ENCODE measurements around the gene NHLH2.

NHLH2 gene

GRCh38 chr1:115829023-115829674 lies 11.8 kb downstream of the NHLH2 start:
- Histone ChIP-seq H3K9ac (ENCODE audit: low read depth, low read length) (no peak overlapping the region), H3K36me3 (ENCODE audit: insufficient read depth, low read length) (no peaks in the 10 kb centered on the region), H3K4me3 (ENCODE audit: low read depth in 1 of 2, low read length in 2 of 2) (no peak overlapping the region), H4K20me1 (ENCODE audit: insufficient read depth, low read length) (no peaks in the 10 kb centered on the region), H2AFZ (ENCODE audit: low read depth, low read length) (no peak overlapping the region), H3K9me3 (ENCODE audit: insufficient read depth, low read length, severe bottlenecking) (no peaks in the 10 kb centered on the region), H3K79me2 (ENCODE audit: insufficient read depth, low read length) (no peaks in the 10 kb centered on the region), H3K4me1 (ENCODE audit: insufficient read depth, low read length) (no peaks in the 10 kb centered on the region), H3K27me3 (ENCODE audit: insufficient read depth, low read length, poor library complexity) (peaks cover 7% of the 10 kb centered on the region), H3K4me2 (ENCODE audit: insufficient read depth, low read length) (no peak overlapping the region), H3K27ac (ENCODE audit: low read length) (no peak overlapping the region)
- ATAC-seq (ENCODE audit: insufficient read depth, low read depth) (no peak), DNase-seq (no peak)
- no peak for TF ChIP-seq CTCF (IDR thresholded peaks at IDR 0.05; ENCODE audit: borderline replicate concordance, extremely low read depth, low read length, poor library complexity, severe bottlenecking)
- no peak for TF ChIP-seq EZH2 (IDR thresholded peaks at IDR 0.05; ENCODE audit: borderline replicate concordance, low read depth, low read length, severe bottlenecking)

- no peak overlapping the region for H2AFZ ChIP-seq (ENCODE audit: low read depth, low read length)
- no peaks in the 10 kb centered on the region for H3K79me2 ChIP-seq (ENCODE audit: insufficient read depth, low read length)
- no peaks in the 10 kb centered on the region for H4K20me1 ChIP-seq (ENCODE audit: insufficient read depth, low read length)
- no peaks in the 10 kb centered on the region for H3K9me3 ChIP-seq (ENCODE audit: insufficient read depth, low read length, severe bottlenecking)
- no peak overlapping the region for H3K4me3 ChIP-seq (ENCODE audit: low read depth in 1 of 2, low read length in 2 of 2)
- DNase-seq (no peak), ATAC-seq (ENCODE audit: insufficient read depth, low read depth) (no peak)
- peaks cover 7% of the 10 kb centered on the region for H3K27me3 ChIP-seq (ENCODE audit: insufficient read depth, low read length, poor library complexity)
- no peak overlapping the region for H3K9ac ChIP-seq (ENCODE audit: low read depth, low read length)
- no peak overlapping the region for H3K4me2 ChIP-seq (ENCODE audit: insufficient read depth, low read length)
- H3K4me1 ChIP-seq (ENCODE audit: insufficient read depth, low read length) = no peaks in the 10 kb centered on the region
- TF ChIP-seq EZH2 (IDR thresholded peaks at IDR 0.05; ENCODE audit: borderline replicate concordance, low read depth, low read length, severe bottlenecking) = no peak
- H3K36me3 ChIP-seq (ENCODE audit: insufficient read depth, low read length) = no peaks in the 10 kb centered on the region
- no peak overlapping the region for H3K27ac ChIP-seq (ENCODE audit: low read length)
Measured at GRCh38 chr1:115828101-115829022, 12.6 kb downstream of the NHLH2 start.

DNA sequence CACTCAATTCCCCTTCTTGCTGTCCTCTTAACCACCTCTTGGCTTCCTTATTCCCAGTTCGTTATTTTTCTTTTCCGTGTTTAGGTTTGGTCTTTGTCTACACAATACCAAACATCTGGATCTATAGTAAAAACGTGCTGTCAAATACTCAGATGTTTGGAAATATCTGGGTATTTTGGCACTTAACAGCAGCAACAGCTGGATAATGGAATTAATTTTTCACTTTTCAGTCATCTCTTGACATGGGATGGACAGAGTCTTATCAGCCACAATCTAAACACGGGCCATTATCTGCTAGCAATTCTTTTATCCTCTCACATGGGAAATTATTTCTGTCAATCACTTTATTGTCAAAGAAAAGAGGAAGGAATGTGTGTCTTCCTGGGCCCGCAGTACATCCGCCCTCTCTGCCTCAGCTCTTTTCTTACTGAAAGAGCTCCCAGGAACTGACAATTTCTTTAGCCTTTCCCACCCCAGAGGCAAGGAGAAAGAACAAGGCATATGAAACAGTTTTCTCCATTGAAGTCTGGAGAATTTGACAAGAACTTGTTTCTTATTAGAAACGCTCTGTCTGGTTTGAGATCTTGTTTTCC lies 13.4 kb downstream of the NHLH2 start:
- no peaks in the 10 kb centered on the region for H3K9me3 ChIP-seq (ENCODE audit: insufficient read depth, low read length, severe bottlenecking)
- TF ChIP-seq CTCF (IDR thresholded peaks at IDR 0.05; ENCODE audit: borderline replicate concordance, extremely low read depth, low read length, poor library complexity, severe bottlenecking) (no peak), EZH2 (IDR thresholded peaks at IDR 0.05; ENCODE audit: borderline replicate concordance, low read depth, low read length, severe bottlenecking) (no peak)
- ATAC-seq (ENCODE audit: insufficient read depth, low read depth) = no peak
- no peak overlapping the region for H2AFZ ChIP-seq (ENCODE audit: low read depth, low read length)
- H3K4me2 ChIP-seq (ENCODE audit: insufficient read depth, low read length) = no peak overlapping the region
- H3K9ac ChIP-seq (ENCODE audit: low read depth, low read length) = no peak overlapping the region
- no peak overlapping the region for H3K4me3 ChIP-seq (ENCODE audit: low read depth in 1 of 2, low read length in 2 of 2)
- no peaks in the 10 kb centered on the region for H3K4me1 ChIP-seq (ENCODE audit: insufficient read depth, low read length)
- no peaks in the 10 kb centered on the region for H4K20me1 ChIP-seq (ENCODE audit: insufficient read depth, low read length)
- H3K79me2 ChIP-seq (ENCODE audit: insufficient read depth, low read length) = no peaks in the 10 kb centered on the region
- DNase-seq = no peak
- H3K36me3 ChIP-seq (ENCODE audit: insufficient read depth, low read length) = no peaks in the 10 kb centered on the region
- no peak overlapping the region for H3K27ac ChIP-seq (ENCODE audit: low read length)
- H3K27me3 ChIP-seq (ENCODE audit: insufficient read depth, low read length, poor library complexity) = peaks cover 7% of the 10 kb centered on the region

DNA sequence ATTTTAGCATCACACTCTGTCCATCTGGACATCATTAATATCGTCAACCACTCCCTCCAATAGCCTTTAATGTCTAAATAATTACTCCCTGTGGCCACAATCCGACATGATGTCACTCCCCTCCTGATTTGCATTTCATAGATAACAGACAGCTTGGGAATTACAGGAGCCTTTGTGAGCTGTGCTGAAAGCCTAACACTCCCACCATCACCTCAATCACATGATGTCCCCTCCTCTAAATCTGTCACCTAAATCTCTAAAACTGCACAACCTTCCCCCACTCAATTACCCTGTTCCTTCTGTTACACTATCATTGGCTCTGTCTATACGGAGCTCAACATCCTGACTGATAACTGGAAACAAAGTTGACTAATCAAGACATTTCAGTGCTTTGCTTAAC lies 14.3 kb downstream of the NHLH2 start:
- Histone ChIP-seq H3K9me3 (ENCODE audit: insufficient read depth, low read length, severe bottlenecking) (no peaks in the 10 kb centered on the region), H3K9ac (ENCODE audit: low read depth, low read length) (no peak overlapping the region), H3K27ac (ENCODE audit: low read length) (no peak overlapping the region), H3K36me3 (ENCODE audit: insufficient read depth, low read length) (no peaks in the 10 kb centered on the region), H2AFZ (ENCODE audit: low read depth, low read length) (no peak overlapping the region), H3K4me3 (ENCODE audit: low read depth in 1 of 2, low read length in 2 of 2) (no peak overlapping the region), H3K4me2 (ENCODE audit: insufficient read depth, low read length) (no peak overlapping the region), H3K79me2 (ENCODE audit: insufficient read depth, low read length) (no peaks in the 10 kb centered on the region), H3K4me1 (ENCODE audit: insufficient read depth, low read length) (no peaks in the 10 kb centered on the region), H4K20me1 (ENCODE audit: insufficient read depth, low read length) (no peaks in the 10 kb centered on the region), H3K27me3 (ENCODE audit: insufficient read depth, low read length, poor library complexity) (peaks cover 7% of the 10 kb centered on the region)
- no peak for TF ChIP-seq CTCF (IDR thresholded peaks at IDR 0.05; ENCODE audit: borderline replicate concordance, extremely low read depth, low read length, poor library complexity, severe bottlenecking)
- no peak for TF ChIP-seq EZH2 (IDR thresholded peaks at IDR 0.05; ENCODE audit: borderline replicate concordance, low read depth, low read length, severe bottlenecking)
- DNase-seq (no peak), ATAC-seq (ENCODE audit: insufficient read depth, low read depth) (no peak)
